ENCODE results near the gene MRPS27.

The MRPS27 gene

DNA sequence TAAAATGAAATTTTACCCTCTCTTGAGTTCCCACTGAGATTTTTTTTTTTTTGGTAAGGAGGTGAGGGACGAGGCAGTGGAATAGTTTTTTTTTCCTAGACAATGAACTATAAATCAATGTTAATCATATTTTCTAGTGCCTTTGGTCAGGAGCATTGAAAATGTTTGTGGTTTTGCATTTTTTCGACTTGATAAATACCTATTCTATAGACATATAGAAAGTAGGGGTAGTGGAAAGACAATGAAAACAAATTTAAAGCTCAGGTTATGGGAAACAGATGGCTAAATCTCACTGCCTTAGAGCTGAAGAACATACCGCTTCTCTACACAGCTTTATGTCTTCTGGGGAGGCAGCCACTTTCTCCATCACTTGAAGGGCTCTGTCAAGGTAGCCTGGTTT lies 94.3 kb downstream of the MRPS27 start:
- DNase-seq: no peak

GRCh38 chr5:72224946-72225463 lies 95.0 kb downstream of the MRPS27 start:
- no peak for DNase-seq

DNA sequence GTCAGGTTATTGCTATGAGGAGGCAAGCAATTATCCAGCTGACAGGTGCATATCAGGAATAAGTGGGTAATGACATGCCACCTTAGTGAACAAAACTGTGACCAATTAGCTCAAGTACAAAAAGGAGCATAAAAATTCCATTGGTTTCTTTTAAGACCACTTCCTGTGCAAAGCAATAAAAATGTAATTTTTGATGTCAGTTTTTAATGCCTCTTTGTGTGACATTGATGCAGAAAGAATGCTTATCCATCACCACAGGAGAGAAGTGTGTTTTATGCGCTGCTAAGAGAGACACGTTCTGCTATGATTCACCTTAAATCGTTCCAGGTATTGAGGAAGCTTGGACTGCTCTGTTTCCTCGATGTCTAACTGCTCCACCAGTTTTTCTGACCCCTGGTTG lies 96.7 kb downstream of the MRPS27 start:
- no peak for DNase-seq

DNA sequence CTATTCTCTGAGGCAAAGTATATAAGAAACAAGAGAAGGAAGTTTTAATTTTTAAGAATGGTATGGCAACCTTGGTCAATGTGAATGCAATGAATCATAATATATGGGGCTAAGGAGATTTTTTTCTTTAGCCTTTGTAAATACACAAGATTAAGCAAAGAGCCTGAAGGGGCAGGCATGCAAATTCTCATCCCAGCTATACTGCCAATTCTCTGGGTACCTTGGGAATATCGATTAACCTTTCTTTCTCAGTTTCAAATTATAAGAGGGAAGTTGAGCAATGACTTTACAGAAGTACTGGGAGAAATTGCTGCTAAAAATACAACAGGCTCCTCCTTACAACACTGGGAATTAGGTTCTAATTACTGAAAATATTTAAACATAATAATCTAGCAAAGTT lies 97.5 kb downstream of the MRPS27 start:
- no peak for DNase-seq

DNA sequence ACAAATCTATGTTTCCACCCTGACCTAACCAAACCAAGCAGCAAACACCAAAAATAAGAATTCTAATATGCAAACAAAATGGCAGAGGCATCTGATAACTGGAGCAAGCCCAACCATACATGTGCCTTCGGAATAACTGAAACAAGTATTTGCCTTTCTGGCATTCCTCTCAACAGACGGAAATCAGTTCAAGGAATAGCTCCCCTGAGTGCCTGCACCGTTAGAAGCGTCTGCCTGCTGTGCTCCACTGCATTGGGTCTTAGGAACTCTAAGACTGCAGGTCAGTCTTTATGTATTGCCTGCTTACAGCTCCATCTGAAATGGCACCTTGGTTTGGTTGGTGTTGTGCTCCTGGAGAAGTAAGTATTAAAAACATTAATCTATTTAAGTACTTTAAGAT lies 98.5 kb downstream of the MRPS27 start:
- DNase-seq: no peak

DNA sequence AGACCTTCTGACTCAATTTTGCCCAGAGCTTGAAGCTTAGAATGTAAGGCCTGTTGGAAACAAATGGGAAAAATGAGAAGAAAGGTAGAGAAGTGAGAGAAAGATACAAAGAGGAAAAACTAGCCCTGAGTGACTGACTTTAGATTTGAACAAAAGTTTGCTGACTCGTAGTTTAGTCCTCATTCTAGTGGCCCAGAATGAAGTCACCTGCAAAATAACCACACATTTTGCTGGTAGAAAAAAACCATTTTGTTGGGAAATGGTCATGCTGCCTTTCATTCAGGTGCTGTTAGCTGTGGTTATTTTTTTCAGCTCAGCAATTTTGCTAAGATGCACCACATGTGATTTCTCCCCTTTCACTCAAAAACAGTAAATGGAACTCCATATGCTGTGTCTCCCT lies 98.9 kb downstream of the MRPS27 start:
- DNase-seq: no peak

DNA sequence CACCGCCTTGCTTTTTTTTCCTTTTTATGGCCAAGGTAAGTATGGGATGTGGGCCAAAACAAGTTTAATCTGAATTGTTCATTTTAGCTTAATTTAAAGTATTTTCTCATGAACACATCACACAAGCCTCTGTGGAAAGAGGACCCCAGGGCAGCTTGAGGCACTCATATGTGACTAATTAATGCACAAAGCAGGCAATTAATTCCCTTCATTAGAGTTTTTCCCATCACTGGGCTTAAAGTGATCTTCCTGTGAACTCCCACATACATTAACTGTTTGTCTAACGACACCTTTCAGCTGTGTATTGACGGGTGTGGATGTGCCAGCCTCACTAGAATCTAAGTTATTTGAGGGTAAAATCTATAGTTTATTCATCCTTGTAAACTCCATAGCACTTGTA lies 103.3 kb downstream of the MRPS27 start:
- no peak for DNase-seq

DNA sequence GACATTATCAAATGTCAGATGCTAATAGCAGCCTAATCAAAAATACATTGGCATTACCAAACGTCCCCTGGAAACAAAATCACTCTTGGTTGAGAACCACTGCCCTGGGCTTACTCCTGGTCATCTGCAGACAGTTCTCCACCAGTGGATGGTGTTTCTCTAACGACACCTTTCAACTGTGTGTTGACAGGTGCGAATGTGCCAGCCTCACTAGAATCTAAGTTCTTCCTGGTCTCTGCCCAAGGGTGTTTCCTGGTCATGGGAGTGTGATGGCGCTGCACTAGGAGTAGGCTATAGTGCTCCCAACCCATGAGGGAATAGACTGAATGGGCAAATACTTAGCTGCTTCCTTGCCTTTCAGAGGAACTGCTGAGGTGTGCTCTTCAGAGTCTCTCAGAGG lies 105.9 kb downstream of the MRPS27 start:
- no peak for DNase-seq

GRCh38 chr5:72213482-72213881 lies 106.6 kb downstream of the MRPS27 start:
- DNase-seq: no peak

DNA sequence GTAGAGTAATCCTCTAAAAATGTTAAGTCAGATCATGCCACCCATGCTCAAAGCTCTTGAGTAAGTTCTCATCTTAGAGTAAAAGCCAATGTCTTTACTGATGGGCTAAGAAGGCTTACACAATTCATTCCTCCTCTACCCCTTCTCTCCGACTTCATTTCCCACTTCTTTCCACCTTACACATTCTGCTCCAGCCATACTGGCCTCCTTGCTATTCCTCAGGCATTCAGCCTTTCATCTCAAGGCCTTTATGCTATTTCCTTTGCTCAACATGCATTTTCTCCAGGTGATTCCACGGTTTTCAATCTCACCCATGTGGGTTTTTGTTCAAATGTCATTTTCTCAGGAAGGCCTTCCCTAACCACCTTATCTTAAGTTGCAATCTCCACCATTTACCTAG lies 107.9 kb downstream of the MRPS27 start:
- no peak for DNase-seq

DNA sequence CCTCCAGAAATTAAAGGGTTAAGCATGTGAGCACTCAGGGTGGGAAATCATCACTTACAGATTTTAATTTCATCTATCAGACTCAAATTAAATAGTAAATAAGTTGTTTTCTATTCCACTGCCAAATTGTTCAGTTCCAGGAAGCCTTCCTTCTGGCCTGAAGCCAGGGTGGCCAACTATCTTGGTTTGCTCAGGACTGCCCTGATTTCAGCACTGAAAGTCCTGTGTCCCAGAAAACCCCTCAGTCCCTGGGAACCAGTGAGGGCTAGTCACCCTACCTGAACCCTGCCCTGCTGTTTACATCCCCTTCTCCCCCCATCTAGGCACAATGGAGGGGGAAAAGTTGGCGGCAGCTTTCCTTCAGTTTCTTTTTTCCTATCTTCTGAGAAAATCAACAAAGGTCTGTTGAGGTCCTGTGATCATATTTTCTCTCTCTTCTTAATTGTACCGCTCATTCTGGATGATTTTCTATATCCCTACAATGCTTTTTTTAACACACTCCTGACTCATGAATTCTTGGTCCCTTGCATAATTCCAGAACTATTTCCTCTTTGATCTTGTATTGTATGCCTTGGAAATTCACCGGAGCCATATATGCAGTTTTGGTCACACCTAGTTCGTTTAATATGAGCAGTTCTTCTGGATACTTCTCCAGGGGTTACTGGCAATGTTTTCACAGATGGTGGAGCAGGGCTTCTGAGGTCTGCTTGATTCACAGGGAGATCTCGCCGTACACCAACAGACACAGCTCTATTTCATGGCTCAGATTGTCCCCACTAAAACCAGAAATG lies 109.0 kb downstream of the MRPS27 start:
- no peak for DNase-seq

- DNase-seq: no peak
Measured at GRCh38 chr5:72209147-72210115, 110.6 kb downstream of the MRPS27 start.

- no peak for DNase-seq
Measured at GRCh38 chr5:72208324-72208926, 111.6 kb downstream of the MRPS27 start.

DNA sequence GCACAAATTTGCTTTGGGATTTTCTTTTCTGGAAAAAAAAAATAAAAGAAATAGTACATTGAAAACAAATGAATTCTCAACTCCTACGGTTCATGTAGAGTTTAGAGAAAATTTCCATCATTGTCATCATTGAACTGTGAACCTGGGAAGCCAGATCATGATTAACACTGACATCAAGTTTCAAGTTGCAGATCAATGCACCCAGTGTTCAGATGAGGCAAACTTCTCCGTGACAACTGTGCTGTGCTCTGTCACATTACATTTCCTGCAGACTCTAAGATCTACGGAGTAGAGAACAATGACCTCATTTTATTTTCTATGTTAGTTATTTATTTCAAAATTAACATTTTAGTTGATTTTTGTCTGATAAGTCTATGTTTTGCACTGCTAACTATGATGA lies 113.0 kb downstream of the MRPS27 start:
- no peak for DNase-seq

DNA sequence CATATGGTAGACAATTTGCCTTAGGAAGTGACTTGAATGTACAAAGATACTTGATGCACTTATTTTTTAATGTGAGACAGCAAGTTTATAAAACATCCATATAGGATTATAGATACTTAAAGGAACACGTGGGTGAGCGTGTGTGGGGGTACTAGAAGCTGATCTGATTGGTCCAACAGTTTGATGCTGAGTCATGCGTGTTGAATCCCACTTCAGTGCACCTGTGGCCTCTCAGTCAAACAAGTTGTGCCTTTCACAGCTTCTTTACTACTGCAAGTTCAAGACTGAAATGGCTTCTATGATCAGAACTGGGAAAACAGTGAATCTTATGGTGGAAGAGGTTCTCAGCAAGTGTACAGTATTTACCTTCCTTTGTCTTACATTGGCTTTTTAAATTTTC lies 113.9 kb downstream of the MRPS27 start:
- DNase-seq: no peak

GRCh38 chr5:72205431-72206009 lies 114.5 kb downstream of the MRPS27 start:
- DNase-seq: no peak

- no peak for DNase-seq
Measured at GRCh38 chr5:72204946-72205345, 115.1 kb downstream of the MRPS27 start.

- DNase-seq: no peak
Measured at GRCh38 chr5:72203251-72203845, 116.7 kb downstream of the MRPS27 start.

DNA sequence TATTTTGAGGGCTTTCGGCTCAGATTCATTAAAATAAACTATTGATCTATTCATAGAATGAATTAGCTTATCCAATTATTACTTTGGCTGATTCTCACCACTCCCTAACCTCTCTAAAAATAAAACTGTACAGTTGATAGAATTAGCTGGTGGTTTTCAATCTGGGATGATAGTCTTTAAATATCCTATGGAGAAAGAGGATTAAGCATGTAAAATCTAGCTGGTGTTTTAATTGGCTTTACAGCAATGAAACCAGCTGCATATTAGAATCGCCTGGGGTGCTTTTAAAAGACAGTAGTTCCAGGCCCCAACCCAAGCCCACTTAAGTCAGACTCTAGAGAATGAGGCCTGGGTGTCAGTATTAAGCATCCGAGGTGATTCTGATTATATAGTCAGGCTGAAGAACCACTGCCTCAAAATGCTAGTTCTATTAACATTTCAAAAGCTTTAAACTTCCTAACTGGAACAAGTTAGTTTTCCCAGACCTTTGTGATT lies 117.7 kb downstream of the MRPS27 start:
- no peak for DNase-seq

GRCh38 chr5:72199681-72200080 lies 120.4 kb downstream of the MRPS27 start:
- no peak for DNase-seq

DNA sequence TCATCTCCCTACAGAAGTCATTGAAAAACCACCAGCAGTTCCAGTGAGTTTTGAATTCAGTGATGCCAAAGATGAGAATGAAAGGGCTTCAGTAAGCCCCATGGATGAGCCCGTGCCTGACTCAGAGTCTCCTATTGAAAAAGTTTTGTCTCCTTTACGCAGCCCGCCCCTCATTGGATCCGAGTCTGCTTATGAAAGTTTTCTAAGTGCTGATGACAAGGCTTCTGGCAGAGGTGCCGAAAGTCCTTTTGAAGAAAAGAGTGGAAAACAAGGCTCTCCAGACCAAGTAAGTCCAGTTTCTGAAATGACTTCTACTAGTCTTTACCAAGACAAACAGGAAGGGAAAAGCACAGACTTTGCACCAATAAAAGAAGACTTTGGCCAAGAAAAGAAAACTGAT lies 122.6 kb downstream of the MRPS27 start:
- no peak for DNase-seq

- no peak for DNase-seq
Measured at GRCh38 chr5:72195581-72195980, 124.5 kb downstream of the MRPS27 start.

Measured in NK-92 treated with Interleukin-12 subunit alpha and Interleukin-12 subunit beta, amount 100 ng/mL, for 24 hours (cell line).